ENCODE measurements around the gene PDE6G. TPM values are rescaled to one million over a fixed set of nuclear protein-coding genes. Genes with fewer than 3 reads are reported as not detected.

Gene PDE6G
- total RNA-seq, 1 donor from 2014 or later = 0.50 TPM

- peak overlapping the region; percentile 96 for H3K27ac Mint-ChIP-seq
- TF ChIP-seq, protein P1, sequence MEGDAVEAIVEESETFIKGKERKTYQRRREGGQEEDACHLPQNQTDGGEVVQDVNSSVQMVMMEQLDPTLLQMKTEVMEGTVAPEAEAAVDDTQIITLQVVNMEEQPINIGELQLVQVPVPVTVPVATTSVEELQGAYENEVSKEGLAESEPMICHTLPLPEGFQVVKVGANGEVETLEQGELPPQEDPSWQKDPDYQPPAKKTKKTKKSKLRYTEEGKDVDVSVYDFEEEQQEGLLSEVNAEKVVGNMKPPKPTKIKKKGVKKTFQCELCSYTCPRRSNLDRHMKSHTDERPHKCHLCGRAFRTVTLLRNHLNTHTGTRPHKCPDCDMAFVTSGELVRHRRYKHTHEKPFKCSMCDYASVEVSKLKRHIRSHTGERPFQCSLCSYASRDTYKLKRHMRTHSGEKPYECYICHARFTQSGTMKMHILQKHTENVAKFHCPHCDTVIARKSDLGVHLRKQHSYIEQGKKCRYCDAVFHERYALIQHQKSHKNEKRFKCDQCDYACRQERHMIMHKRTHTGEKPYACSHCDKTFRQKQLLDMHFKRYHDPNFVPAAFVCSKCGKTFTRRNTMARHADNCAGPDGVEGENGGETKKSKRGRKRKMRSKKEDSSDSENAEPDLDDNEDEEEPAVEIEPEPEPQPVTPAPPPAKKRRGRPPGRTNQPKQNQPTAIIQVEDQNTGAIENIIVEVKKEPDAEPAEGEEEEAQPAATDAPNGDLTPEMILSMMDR (IDR thresholded peaks at IDR 0.05; ENCODE audit: unreplicated experiment) = no peak
- DNase-seq (ENCODE audit: low spot score, unreplicated experiment) = no peak
- no peaks in the 10 kb centered on the region for H3K9me3 Mint-ChIP-seq (ENCODE audit: low read depth)
- H3K4me1 Mint-ChIP-seq (ENCODE audit: low read depth) = peaks cover 18% of the 10 kb centered on the region
- no peaks in the 10 kb centered on the region for H3K27me3 Mint-ChIP-seq
- H3K36me3 Mint-ChIP-seq (ENCODE audit: insufficient read depth) = peaks cover 6% of the 10 kb centered on the region
- peak overlapping the region; percentile 96 for H3K4me3 Mint-ChIP-seq (ENCODE audit: low read depth)
Observed at GRCh38 chr17:81666092-81666341, 9.7 kb upstream of the PDE6G start.

DNA sequence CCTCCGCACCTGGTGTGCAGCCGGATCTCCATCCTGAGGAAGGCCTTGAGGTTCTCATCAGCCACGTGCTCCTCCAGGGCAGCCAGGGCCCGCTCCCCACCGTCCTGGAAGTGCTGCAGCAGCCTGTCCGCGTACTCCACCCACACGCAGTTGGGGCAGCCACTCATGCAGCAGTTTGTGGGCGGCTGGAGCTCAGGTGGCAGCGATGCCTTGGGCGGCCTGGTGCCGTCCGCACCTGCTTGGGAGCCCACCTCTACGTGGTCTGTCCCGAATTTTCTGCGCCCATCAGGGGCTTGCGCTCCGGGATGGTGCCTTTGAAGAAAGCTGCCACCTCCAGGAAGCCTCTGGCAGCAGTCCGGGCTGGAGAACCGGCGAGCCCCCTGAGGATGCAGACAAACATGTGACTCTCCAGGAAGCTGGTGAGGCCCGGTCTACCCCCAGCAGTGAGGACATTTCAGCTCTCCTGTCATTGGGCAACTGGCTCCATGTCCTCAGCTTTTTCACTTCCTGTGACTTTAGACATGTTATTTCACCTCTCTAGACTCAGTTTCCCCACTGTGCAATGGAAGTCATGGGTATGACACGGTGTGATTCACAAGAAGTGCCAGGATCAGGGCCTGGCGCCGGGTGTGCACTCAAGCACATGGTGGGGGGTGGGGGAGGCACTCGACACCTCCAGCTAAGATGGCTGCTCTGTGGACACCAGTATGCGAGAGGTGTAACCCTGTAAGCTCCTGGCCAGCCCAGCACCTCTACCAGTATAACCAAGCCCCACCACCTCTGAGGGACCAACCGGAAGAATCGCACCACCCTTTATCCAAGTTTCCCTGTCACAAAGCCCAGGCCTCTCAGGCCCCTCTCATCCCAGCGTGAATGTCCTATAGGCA lies 9.1 kb upstream of the PDE6G start:
- Mint-ChIP-seq H3K4me1 (ENCODE audit: low read depth) (peaks cover 18% of the 10 kb centered on the region), H3K27me3 (no peaks in the 10 kb centered on the region), H3K4me3 (ENCODE audit: low read depth) (peak overlapping the region; percentile 96), H3K9me3 (ENCODE audit: low read depth) (no peaks in the 10 kb centered on the region), H3K36me3 (ENCODE audit: insufficient read depth) (peaks cover 6% of the 10 kb centered on the region), H3K27ac (peak overlapping the region; percentile 96)
- no peak for DNase-seq (ENCODE audit: low spot score, unreplicated experiment)
- TF ChIP-seq, protein P1 (IDR thresholded peaks at IDR 0.05; ENCODE audit: unreplicated experiment) = no peak

DNA sequence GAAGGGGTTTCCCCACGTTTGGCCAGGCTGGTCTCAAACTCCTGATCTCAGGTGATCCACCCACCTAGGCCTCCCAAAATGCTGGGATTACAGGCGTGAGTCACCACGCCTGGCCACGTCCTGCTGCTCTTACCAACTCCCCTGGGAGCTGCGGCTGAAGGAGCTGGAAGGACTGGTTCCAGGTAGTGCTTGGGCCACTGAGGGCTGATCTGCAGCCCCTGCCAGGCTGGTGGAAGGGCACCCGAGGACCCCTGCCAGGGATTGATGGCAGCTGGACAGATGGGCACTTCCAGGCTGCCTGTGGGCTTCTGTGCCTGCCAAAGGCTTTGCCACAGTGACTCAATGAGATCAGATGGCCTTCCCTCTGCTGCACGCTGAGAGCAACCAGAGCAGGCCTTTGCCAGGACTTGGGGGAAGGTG lies 7.7 kb upstream of the PDE6G start:
- H3K27ac Mint-ChIP-seq = no peak overlapping the region
- no peaks in the 10 kb centered on the region for H3K9me3 Mint-ChIP-seq (ENCODE audit: low read depth)
- no peaks in the 10 kb centered on the region for H3K27me3 Mint-ChIP-seq
- peaks cover 5% of the 10 kb centered on the region for H3K36me3 Mint-ChIP-seq (ENCODE audit: insufficient read depth)
- TF ChIP-seq, protein P1 (IDR thresholded peaks at IDR 0.05; ENCODE audit: unreplicated experiment) = no peak
- DNase-seq (ENCODE audit: low spot score, unreplicated experiment) = no peak
- H3K4me3 Mint-ChIP-seq (ENCODE audit: low read depth) = peak overlapping the region; percentile 26
- peaks cover 18% of the 10 kb centered on the region for H3K4me1 Mint-ChIP-seq (ENCODE audit: low read depth)

DNA sequence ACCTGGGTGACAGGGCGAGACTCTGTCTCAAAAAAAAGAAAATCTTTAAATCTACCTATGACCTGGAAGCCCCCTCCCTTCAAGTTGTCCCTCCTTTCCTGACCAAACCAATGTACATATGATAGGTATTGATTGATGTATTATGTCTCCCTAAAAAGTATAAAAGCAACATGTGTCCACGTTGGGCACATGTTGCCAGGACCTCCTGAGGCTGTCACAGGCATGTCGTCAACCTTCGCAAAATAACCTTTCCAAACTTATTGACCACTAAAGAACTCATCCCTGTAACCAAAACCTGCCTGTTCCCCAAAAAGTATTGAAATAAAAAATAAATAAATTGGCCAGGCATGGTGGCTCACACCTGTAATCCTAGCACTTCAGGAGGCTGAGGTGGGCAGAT lies 5.7 kb upstream of the PDE6G start:
- no peak for DNase-seq (ENCODE audit: low spot score, unreplicated experiment)
- Mint-ChIP-seq H3K27me3 (no peaks in the 10 kb centered on the region), H3K4me1 (ENCODE audit: low read depth) (peaks cover 8% of the 10 kb centered on the region), H3K9me3 (ENCODE audit: low read depth) (no peaks in the 10 kb centered on the region), H3K4me3 (ENCODE audit: low read depth) (no peak overlapping the region), H3K36me3 (ENCODE audit: insufficient read depth) (no peaks in the 10 kb centered on the region), H3K27ac (no peak overlapping the region)
- TF ChIP-seq, protein P1 (IDR thresholded peaks at IDR 0.05; ENCODE audit: unreplicated experiment) = no peak

DNA sequence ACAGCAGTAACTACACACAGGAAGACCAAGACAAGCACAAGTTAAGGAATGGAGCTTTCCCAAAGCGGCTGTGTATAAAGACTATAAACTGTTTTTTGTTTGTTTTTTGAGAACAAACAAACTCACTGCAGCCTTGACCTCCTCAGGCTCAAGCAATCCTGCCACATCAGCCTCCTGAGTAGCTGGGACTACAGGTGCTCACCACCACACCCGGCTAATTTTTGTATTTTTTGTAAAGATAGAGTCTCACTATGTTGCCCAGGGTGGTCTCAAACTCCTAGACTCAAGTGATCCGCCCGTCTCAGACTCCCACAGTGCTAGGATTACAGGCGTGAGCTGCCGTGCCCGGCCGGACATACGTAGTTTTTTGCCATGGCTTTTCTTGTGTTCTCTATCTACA lies 4.1 kb upstream of the PDE6G start:
- Mint-ChIP-seq H3K27me3 (no peaks in the 10 kb centered on the region), H3K4me1 (ENCODE audit: low read depth) (no peaks in the 10 kb centered on the region), H3K9me3 (ENCODE audit: low read depth) (no peaks in the 10 kb centered on the region), H3K4me3 (ENCODE audit: low read depth) (no peak overlapping the region), H3K27ac (no peak overlapping the region), H3K36me3 (ENCODE audit: insufficient read depth) (no peaks in the 10 kb centered on the region)
- no peak for DNase-seq (ENCODE audit: low spot score, unreplicated experiment)
- TF ChIP-seq, protein P1 (IDR thresholded peaks at IDR 0.05; ENCODE audit: unreplicated experiment) = no peak
